LNCaP clone FGC (cell line): ENCODE data around the gene BMPR1A.
"Not testable (repeated sequence)": the region's sequence is repeated elsewhere in the genome, so short reads cannot be mapped to it uniquely, and the experiment has no call there.

Experiments
- DNase-seq: peaks from one replicate; pipeline ENCODE4 v3.0.0-alpha.2; 2011; ENCODE audit warnings: low read depth
- H3K4me3 ChIP-seq: 2 replicates; pipeline ENCODE4 v1.5.1; 2011; ENCODE audit warnings: mild to moderate bottlenecking, low read depth, low read length, control low read depth
- CTCF ChIP-seq: IDR thresholded peaks from 2 replicates; pipeline ENCODE4 v1.5.1; 2012; ENCODE audit warnings: mild to moderate bottlenecking; ENCODE audit not compliant: control insufficient read depth, insufficient read depth; ENCODE audit errors: extremely low read depth

Gene BMPR1A

GRCh38 chr10:86862373-86862772 lies 106.0 kb downstream of the BMPR1A start:
- DNase-seq = no peak
- no peak for TF ChIP-seq CTCF
- no peak overlapping the region for H3K4me3 ChIP-seq

GRCh38 chr10:86862786-86863483 lies 106.5 kb downstream of the BMPR1A start:
- H3K4me3 ChIP-seq = no peak overlapping the region
- no peak for DNase-seq
- no peak for TF ChIP-seq CTCF

- H3K4me3 ChIP-seq = no peak overlapping the region
- no peak for TF ChIP-seq CTCF
- no peak for DNase-seq
These were observed 107.0 kb downstream of the BMPR1A start for GRCh38 chr10:86863484-86863842.

GRCh38 chr10:86865011-86865811 lies 108.8 kb downstream of the BMPR1A start:
- DNase-seq, H3K4me3 ChIP-seq: not testable (repeated sequence)

- no peak for TF ChIP-seq CTCF
- DNase-seq = no peak
These were observed 110.7 kb downstream of the BMPR1A start for GRCh38 chr10:86867149-86867548.

GRCh38 chr10:86868353-86868752 lies 111.9 kb downstream of the BMPR1A start:
- DNase-seq = no peak
- no peak overlapping the region for H3K4me3 ChIP-seq
- no peak for TF ChIP-seq CTCF

More at GRCh38 chr10:86867149-86867548, 110.7 kb downstream of the BMPR1A start:
- H3K4me3 ChIP-seq = no peak overlapping the region

- H3K4me3 ChIP-seq = no peak overlapping the region
- DNase-seq = no peak
- TF ChIP-seq CTCF = no peak
These were observed 114.3 kb downstream of the BMPR1A start for GRCh38 chr10:86870679-86871078.
